GM12878 (cell line): ENCODE results near the gene ATP2C1. TPM values are rescaled to one million over a fixed set of nuclear protein-coding genes. Genes with fewer than 3 reads are reported as not detected.

Source experiments
- ATAC-seq: fragments of 200-7000 bp; cut with Tn5 transposase; 3 replicates; pipeline ENCODE4 v1.9.1; 2020; ENCODE audit warnings: mild to moderate bottlenecking, moderate library complexity
- BruUV-seq: library from RNA; stranded (reverse); fragments of 400-500 nt; replicated peaks from 2 replicates; lab custom pipeline; 2021; lab: Mats Ljungman, UMichigan
- CTCF ChIA-PET: fragments of 300-600 bp; sonication (Branson Sonifier 250); formaldehyde crosslinking; extraction: SDS; loops from one replicate; lab custom pipeline; 2021; ENCODE audit warnings: inconsistent platforms; lab: Yijun Ruan, JAX
- POLR2A ChIA-PET: fragments of 350-600 bp; formaldehyde crosslinking; extraction: SDS; loops from one replicate; lab custom pipeline; 2021; ENCODE audit warnings: inconsistent platforms; lab: Charles Lee
- RAD21 ChIA-PET: fragments of 300-600 bp; sonication (Branson Sonifier 250); formaldehyde crosslinking; loops from one replicate; lab custom pipeline; 2023; ENCODE audit warnings: antibody characterized with exemption; ENCODE audit not compliant: unreplicated experiment; lab: Charles Lee
- SMC1A ChIA-PET: fragments of 300-600 bp; sonication (Branson Sonifier 250); formaldehyde crosslinking; loops from one replicate; lab custom pipeline; 2023; ENCODE audit not compliant: unreplicated experiment, uncharacterized antibody; lab: Charles Lee
- DNase-seq: peaks from one replicate; pipeline ENCODE4 v3.0.0-alpha.2; 2011; ENCODE audit warnings: low read depth, low spot score
- FAIRE-seq: peaks from 3 replicates; lab custom pipeline; 2011; peaks lifted over from hg19 to GRCh38; lab: Jason Lieb, UNC
- H2AFZ ChIP-seq: 2 replicates; pipeline ENCODE4 v1.6.0; 2011; ENCODE audit warnings: low read depth, low read length, control low read depth; ENCODE audit not compliant: control insufficient read depth
- H3K27ac ChIP-seq: 2 replicates; pipeline ENCODE4 v1.5.1; 2011; ENCODE audit warnings: control low read depth; ENCODE audit not compliant: control insufficient read depth, insufficient read depth
- H3K27me3 ChIP-seq, 2 experiments: replicated peaks in 1 of 2; 2 replicates each; pipeline versions ENCODE4 v1.6.0 to v1.6.1; 2011; ENCODE audit warnings: low read length in 1 of 2; ENCODE audit not compliant: control insufficient read depth in 2 of 2, insufficient read depth in 2 of 2
- H3K36me3 ChIP-seq, 2 experiments: 2 replicates each; pipeline ENCODE4 v1.5.1; 2011; ENCODE audit warnings: low read length in 1 of 2; ENCODE audit not compliant: control insufficient read depth in 2 of 2, insufficient read depth in 2 of 2
- H3K4me1 ChIP-seq: 2 replicates; pipeline ENCODE4 v1.6.1; 2011; ENCODE audit warnings: mild to moderate bottlenecking, low read length, moderate library complexity, mixed read lengths; ENCODE audit not compliant: control insufficient read depth, insufficient read depth
- H3K4me2 ChIP-seq: 2 replicates; pipeline ENCODE4 v1.6.0; 2011; ENCODE audit warnings: control low read depth; ENCODE audit not compliant: control insufficient read depth, insufficient read depth
- H3K4me3 ChIP-seq: fragments of 200-600 bp; sonication (generic); 2 replicates; pipeline ENCODE4 v1.5.1; 2016
- H3K79me2 ChIP-seq: 2 replicates; pipeline ENCODE4 v1.6.0; 2011; ENCODE audit warnings: low read length; ENCODE audit not compliant: control insufficient read depth, insufficient read depth
- H3K9ac ChIP-seq: 2 replicates; pipeline ENCODE4 v1.8.0; 2011; ENCODE audit warnings: low read length, control low read depth, mixed read lengths; ENCODE audit not compliant: control insufficient read depth, insufficient read depth
- H3K9me3 ChIP-seq: replicated peaks from 3 replicates; pipeline ENCODE4 v1.5.1; 2011; ENCODE audit warnings: mild to moderate bottlenecking, low read length; ENCODE audit not compliant: control insufficient read depth, insufficient read depth
- H4K20me1 ChIP-seq: 2 replicates; pipeline ENCODE4 v1.6.0; 2011; ENCODE audit not compliant: control insufficient read depth, insufficient read depth
- BHLHE40 ChIP-seq, 2 experiments: fragments of 450-650 bp in 1 of 2; IDR thresholded peaks; 2 replicates each; pipeline ENCODE4 v1.6.1; 2011 to 2017; ENCODE audit warnings: low read depth in 2 of 2, borderline replicate concordance in 1 of 2, improper control_type of control experiment in 1 of 2, low read length in 1 of 2, mild to moderate bottlenecking in 1 of 2
- BMI1 ChIP-seq: fragments of 450-650 bp; IDR thresholded peaks from 2 replicates; pipeline ENCODE4 v1.6.1; 2016; ENCODE audit warnings: mild to moderate bottlenecking, moderate library complexity, borderline replicate concordance
- CBX3 ChIP-seq: fragments of 200-600 bp; sonication (generic); IDR thresholded peaks from 2 replicates; pipeline ENCODE4 v1.6.1; 2016; ENCODE audit warnings: low read depth, borderline replicate concordance
- CHD2 ChIP-seq: IDR thresholded peaks from 2 replicates; pipeline ENCODE4 v1.6.1; 2011; ENCODE audit warnings: low read depth, low read length, improper control_type of control experiment, borderline replicate concordance
- EGR1 ChIP-seq, 2 experiments: IDR thresholded peaks; 1 replicate in 1 of 2; 2 replicates in 1 of 2; pipeline ENCODE4 v1.6.1; 2011 to 2012; ENCODE audit warnings: low read depth in 2 of 2, low read length in 2 of 2, borderline replicate concordance in 1 of 2, mild to moderate bottlenecking in 1 of 2, moderate library complexity in 1 of 2
- EZH2 ChIP-seq: IDR thresholded peaks from 2 replicates; pipeline ENCODE4 v1.6.1; 2012; ENCODE audit warnings: low read depth, mild to moderate bottlenecking, control low read depth, inconsistent platforms, low read length, borderline replicate concordance; ENCODE audit not compliant: control insufficient read depth
- MAX ChIP-seq: IDR thresholded peaks from 2 replicates; pipeline ENCODE4 v1.6.1; 2012; ENCODE audit warnings: low read depth, low read length, improper control_type of control experiment
- PML ChIP-seq: IDR thresholded peaks from 2 replicates; pipeline ENCODE4 v1.6.1; 2012; ENCODE audit warnings: low read length, inconsistent platforms
- POLR2AphosphoS2 ChIP-seq: IDR thresholded peaks from 2 replicates; pipeline ENCODE4 v1.6.1; 2011; ENCODE audit warnings: low read depth, mild to moderate bottlenecking, low read length, improper control_type of control experiment, moderate library complexity
- SP1 ChIP-seq: IDR thresholded peaks from one replicate; pipeline ENCODE4 v1.6.1; 2011; ENCODE audit warnings: low read depth, low read length
- STAT1 ChIP-seq: fragments of 450-650 bp; conservative IDR thresholded peaks from 2 replicates; pipeline ENCODE4 v1.6.1; 2014; ENCODE audit warnings: antibody characterized with exemption, mild to moderate bottlenecking
- SUPT20H ChIP-seq: IDR thresholded peaks from 2 replicates; pipeline ENCODE4 v1.6.1; 2011; ENCODE audit warnings: low read depth, mild to moderate bottlenecking, low read length, moderate library complexity, borderline replicate concordance; ENCODE audit not compliant: control insufficient read depth
- TARDBP ChIP-seq: IDR thresholded peaks from 2 replicates; pipeline ENCODE4 v1.6.1; 2016; ENCODE audit warnings: borderline replicate concordance
- ZBTB40 ChIP-seq: fragments of 450-650 bp; IDR thresholded peaks from 2 replicates; pipeline ENCODE4 v1.6.1; 2016; ENCODE audit warnings: mild to moderate bottlenecking, moderate library complexity, borderline replicate concordance
- WGBS: methylation state at CpG from one replicate; pipeline ENCODE4 v1.1.6; 2016; ENCODE audit warnings: low lambda C conversion rate; ENCODE audit not compliant: insufficient replicate concordance, insufficient coverage; ENCODE audit errors: missing lambda C conversion rate; 5-methylcytosine and 5-hydroxymethylcytosine counted together
- in situ Hi-C: fragments of 300-500 bp; cut with MboI; formaldehyde crosslinking; loops from 9 replicates; pipeline ENCODE4 v1.14.3; 2018; ENCODE audit warnings: mixed read lengths
- intact Hi-C: fragments of 100-400 bp; cut with micrococcal nuclease; formaldehyde crosslinking; loops from one replicate; pipeline ENCODE4 v1.14.2; 2022; ENCODE audit not compliant: unreplicated experiment
- polyA plus RNA-seq, 11 experiments: library from polyadenylated mRNA; depleted of rRNA in 4 of 11; unstranded in 6 of 11; stranded (reverse) in 5 of 11; fragments of >200 nt; fragmentation: Nextera tagmentation in 4 of 11; fragmentation: Illumina TruSeq in 1 of 11; extraction: Ambion mirVana in 4 of 11; extraction: Trizol in 1 of 11; gene quantifications; 1 replicate in 1 of 11; 2 replicates in 10 of 11; pipeline versions ENCODE4 v1.2.1 to v1.2.3, GENCODE V29; 2011 to 2016; ENCODE audit warnings: inconsistent platforms in 2 of 11, missing spikeins in 2 of 11, low read depth in 1 of 11
- total RNA-seq, 4 experiments: library from RNA; depleted of rRNA in 3 of 4; stranded (reverse); fragments of >200 nt in 3 of 4; fragmentation: Illumina TruSeq in 1 of 4; extraction: Trizol in 1 of 4; gene quantifications; 2 replicates each; pipeline versions ENCODE4 v1.2.1 to v1.2.3, GENCODE V29; 2013 to 2021

Gene ATP2C1
- total and polyA plus RNA-seq, 10 of the 15 experiments (the other 5 are each of a cell fraction or from before 2014, with no cell fraction given): 20.6 to 116 (median 55.1) TPM

GRCh38 chr3:130904491-130904890 lies 10.6 kb downstream of the ATP2C1 start:
- in situ Hi-C loops: no loop called here
- H2AFZ ChIP-seq: no peak overlapping the region
- no peak overlapping the region for H3K4me2 ChIP-seq
- H3K9me3 ChIP-seq: no peaks in the 10 kb centered on the region; the same call in 2 of the 3 replicates
- H3K4me1 ChIP-seq: peaks cover 48% of the 10 kb centered on the region
- WGBS: 42% methylated on average over 1 of the region's 1 CpG
- no peak overlapping the region for H3K9ac ChIP-seq
- POLR2A ChIA-PET: no interaction called here
- no peak overlapping the region for H3K27ac ChIP-seq
- ATAC-seq: 0 out of 3 replicates have a peak, but pooled peaks have one; percentile 20
- H3K36me3 ChIP-seq: no peaks in the 10 kb centered on the region
- TF ChIP-seq EGR1 (IDR thresholded peaks at IDR 0.05; ENCODE audit: borderline replicate concordance in 1 of 2, low read depth in 2 of 2, low read length in 2 of 2) (no peak), CHD2 (no peak), TARDBP (no peak), POLR2AphosphoS2 (no peak), EZH2 (no peak), MAX (no peak), CBX3 (no peak), BHLHE40 (IDR thresholded peaks at IDR 0.05; ENCODE audit: borderline replicate concordance in 1 of 2, low read depth in 2 of 2, low read length in 1 of 2) (no peak), SUPT20H (no peak), PML (no peak), STAT1 (no peak), ZBTB40 (no peak), SP1 (no peak), BMI1 (no peak)
- TF ChIP-seq, all 136 proteins: peak for 0
- DNase-seq (no peak), FAIRE-seq (no peak)
- intact Hi-C loops: no loop called here
- Histone ChIP-seq H4K20me1 (no peaks in the 10 kb centered on the region), H3K27me3 (no peaks in the 10 kb centered on the region), H3K4me3 (no peak overlapping the region), H3K79me2 (peaks cover 96% of the 10 kb centered on the region)
- BruUV-seq: no TSS peak
- SMC1A ChIA-PET: interaction anchor here (1.1 kb wide), 1 partner anchor 15 kb away, joined by 3 read pairs; no protein-coding TSS in a partner anchor
- CTCF ChIA-PET: interaction anchor here (1.7 kb wide), 1 partner anchor 9 kb away, joined by 4 read pairs; no protein-coding TSS in a partner anchor
- RAD21 ChIA-PET: no interaction called here
